HepG2 (cell line): ENCODE results near the gene C2orf78. TPM values are rescaled to one million over a fixed set of nuclear protein-coding genes. Genes with fewer than 3 reads are reported as not detected.

ENCODE experiments used
- ATF4 ChIP-seq, 2 experiments: fragments of 450-650 bp in 1 of 2; sonication (generic) in 1 of 2; formaldehyde crosslinking; IDR thresholded peaks; 2 replicates each; pipeline versions ENCODE4 v1.5.0 to v1.8.0; 2020 to 2022; ENCODE audit warnings: mild to moderate bottlenecking in 1 of 2, missing genetic modification reagents in 1 of 2
- HCFC1 ChIP-seq: fragments of 150-350 bp; IDR thresholded peaks from 2 replicates; pipeline ENCODE4 v1.6.1; 2014; ENCODE audit warnings: low read depth, low read length
- KIAA2018 ChIP-seq: sonication (generic); formaldehyde crosslinking; IDR thresholded peaks from 2 replicates; pipeline ENCODE4 v1.5.0; 2020; ENCODE audit warnings: mild to moderate bottlenecking, missing genetic modification reagents, borderline replicate concordance
- MLX ChIP-seq: IDR thresholded peaks from 2 replicates; pipeline ENCODE4 v1.6.1; 2016
- NPAS2 ChIP-seq: sonication (generic); formaldehyde crosslinking; IDR thresholded peaks from 2 replicates; pipeline ENCODE4 v1.8.0; 2022; ENCODE audit warnings: mild to moderate bottlenecking, missing genetic modification reagents, borderline replicate concordance
- NR2F1 ChIP-seq, 2 experiments: fragments of 450-650 bp in 1 of 2; formaldehyde crosslinking in 1 of 2; IDR thresholded peaks; 2 replicates each; pipeline versions ENCODE4 v1.5.0 to v1.6.1; 2016 to 2020; ENCODE audit warnings: mild to moderate bottlenecking in 1 of 2, missing compliant biosample characterization in 1 of 2, missing genetic modification reagents in 1 of 2, moderate library complexity in 1 of 2
- PAWR ChIP-seq: sonication (generic); formaldehyde crosslinking; IDR thresholded peaks from 2 replicates; pipeline ENCODE4 v1.4.0; 2020; ENCODE audit warnings: missing genetic modification reagents, mild to moderate bottlenecking, borderline replicate concordance
- RFX3 ChIP-seq: IDR thresholded peaks from 2 replicates; pipeline ENCODE4 v1.6.1; 2016; ENCODE audit warnings: missing biosample characterization, missing genetic modification reagents
- SOX13 ChIP-seq, 3 experiments: fragments of 450-650 bp in 1 of 3; sonication (generic) in 1 of 3; formaldehyde crosslinking in 1 of 3; IDR thresholded peaks in 2 of 3; conservative IDR thresholded peaks in 1 of 3; 2 replicates each; pipeline versions ENCODE4 v1.5.0 to v1.6.1; 2016 to 2020; ENCODE audit warnings: antibody characterized with exemption in 1 of 3, mild to moderate bottlenecking in 1 of 3, missing compliant biosample characterization in 1 of 3, missing genetic modification reagents in 1 of 3, moderate library complexity in 1 of 3
- ZNF136 ChIP-seq: sonication (generic); formaldehyde crosslinking; IDR thresholded peaks from 2 replicates; pipeline ENCODE4 v1.8.1; 2022; ENCODE audit warnings: low read depth, mild to moderate bottlenecking, moderate library complexity, missing genetic modification reagents
- ZNF180 ChIP-seq: sonication (generic); formaldehyde crosslinking; IDR thresholded peaks from 2 replicates; pipeline ENCODE4 v1.4.0; 2020; ENCODE audit warnings: low read depth, missing genetic modification reagents, borderline replicate concordance
- ZNF431 ChIP-seq: sonication (generic); formaldehyde crosslinking; IDR thresholded peaks from 2 replicates; pipeline ENCODE4 v1.9.0; 2022; ENCODE audit warnings: missing genetic modification reagents, low read depth, mild to moderate bottlenecking, borderline replicate concordance
- ZNF639 ChIP-seq: conservative IDR thresholded peaks from 2 replicates; pipeline ENCODE4 v1.6.1; 2018; ENCODE audit warnings: missing genetic modification reagents
- polyA plus RNA-seq, 8 experiments: library from polyadenylated mRNA; depleted of rRNA in 3 of 8; stranded (reverse) in 7 of 8; unstranded in 1 of 8; fragments of >200 nt; fragmentation: Illumina TruSeq in 4 of 8; extraction: Trizol in 4 of 8; gene quantifications; 2 replicates each; pipeline versions ENCODE4 v1.2.1 to v1.2.3, GENCODE V29; 2011 to 2016; ENCODE audit warnings: low read depth in 4 of 8, missing spikeins in 1 of 8, mixed read lengths in 1 of 8; ENCODE audit not compliant: insufficient read depth in 1 of 8
- total RNA-seq, 5 experiments: library from RNA; depleted of rRNA; stranded (reverse); fragments of >200 nt; fragmentation: Illumina TruSeq; extraction: Trizol; gene quantifications; 2 replicates each; pipeline ENCODE4 v1.2.3, GENCODE V29; 2016; ENCODE audit warnings: low read depth in 1 of 5
- TF ChIP-seq, protein P1 (sequence below): sonication (generic); formaldehyde crosslinking; IDR thresholded peaks from 2 replicates; pipeline ENCODE4 v1.4.0; 2020; ENCODE audit warnings: missing genetic modification reagents

C2orf78 gene
- total and polyA plus RNA-seq, 2 of the 13 experiments (the other 11 are each of a cell fraction or from before 2014, with no cell fraction given), result not detected

GRCh38 chr2:73779467-73780236, 4.3 kb upstream of the C2orf78 start, which contains the start of gene DUSP11 (continued):
- no peak for TF ChIP-seq ZNF639 (CRISPR knock-in tag)
- TF ChIP-seq NR2F1 (CRISPR knock-in tag; IDR thresholded peaks at IDR 0.05), result no peak
- 0 out of 2 replicates have a peak, but pooled peaks have one; percentile 36 for TF ChIP-seq ZNF136 (CRISPR knock-in tag)
- no peak for TF ChIP-seq NPAS2 (CRISPR knock-in tag)
- TF ChIP-seq ZNF431 (CRISPR knock-in tag), result no peak
- TF ChIP-seq, protein P1, sequence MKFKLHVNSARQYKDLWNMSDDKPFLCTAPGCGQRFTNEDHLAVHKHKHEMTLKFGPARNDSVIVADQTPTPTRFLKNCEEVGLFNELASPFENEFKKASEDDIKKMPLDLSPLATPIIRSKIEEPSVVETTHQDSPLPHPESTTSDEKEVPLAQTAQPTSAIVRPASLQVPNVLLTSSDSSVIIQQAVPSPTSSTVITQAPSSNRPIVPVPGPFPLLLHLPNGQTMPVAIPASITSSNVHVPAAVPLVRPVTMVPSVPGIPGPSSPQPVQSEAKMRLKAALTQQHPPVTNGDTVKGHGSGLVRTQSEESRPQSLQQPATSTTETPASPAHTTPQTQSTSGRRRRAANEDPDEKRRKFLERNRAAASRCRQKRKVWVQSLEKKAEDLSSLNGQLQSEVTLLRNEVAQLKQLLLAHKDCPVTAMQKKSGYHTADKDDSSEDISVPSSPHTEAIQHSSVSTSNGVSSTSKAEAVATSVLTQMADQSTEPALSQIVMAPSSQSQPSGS (CRISPR knock-in tag), result peak; percentile 77
- TF ChIP-seq KIAA2018 (CRISPR knock-in tag), result no peak
- no peak for TF ChIP-seq SOX13 (IDR thresholded peaks at IDR 0.05)
- TF ChIP-seq SOX13 (CRISPR knock-in tag; conservative IDR thresholded peaks at IDR 0.05 in 1 of 2, IDR thresholded peaks at IDR 0.05 in 1 of 2), result peak in 1 of 2 experiments; percentile 59; a peak in 1 of 4 replicates
- no peak for TF ChIP-seq HCFC1
- TF ChIP-seq PAWR (CRISPR knock-in tag), result no peak
- no peak for TF ChIP-seq ZNF180 (CRISPR knock-in tag)
- no peak for TF ChIP-seq RFX3
- no peak for TF ChIP-seq ATF4 (CRISPR knock-in tag; IDR thresholded peaks at IDR 0.05)
- peak; percentile 52; the same call in 1 of the 2 replicates for TF ChIP-seq MLX
